A549 (cell line): Measurements from ENCODE around the gene FBXL7. TPM values are rescaled to one million over a fixed set of nuclear protein-coding genes. Genes with fewer than 3 reads are reported as not detected.

Experiments used
- ATAC-seq, 2 experiments: fragments of 200-7000 bp in 1 of 2; fragments of >200 bp in 1 of 2; cut with Nextera tagmentation in 1 of 2; cut with Tn5 transposase in 1 of 2; 3 replicates each; pipeline versions ENCODE4 v1.8.0 to v1.9.1; 2018 to 2020; ENCODE audit warnings: mild to moderate bottlenecking in 1 of 2, moderate library complexity in 1 of 2
- CTCF ChIA-PET: fragments of 300-600 bp; sonication (Branson Sonifier 250); formaldehyde crosslinking; extraction: SDS; loops from one replicate; lab custom pipeline; 2021; ENCODE audit warnings: antibody characterized with exemption, inconsistent platforms; lab: Yijun Ruan, JAX
- POLR2A ChIA-PET: fragments of 350-600 bp; formaldehyde crosslinking; extraction: SDS; loops from one replicate; lab custom pipeline; 2021; ENCODE audit warnings: antibody characterized with exemption, inconsistent platforms; lab: Yijun Ruan, JAX
- DNase-seq, 2 experiments: peaks; one replicate each; pipeline versions ENCODE4 v3.0.0 to v3.0.0-alpha.2; 2011 to 2016; ENCODE audit warnings: low read depth in 1 of 2, low spot score in 1 of 2
- FAIRE-seq: peaks from 2 replicates; lab custom pipeline; 2011; peaks lifted over from hg19 to GRCh38; lab: Jason Lieb, UNC
- H3K27ac ChIP-seq, 2 experiments: fragments of >200 bp; sonication (Bioruptor Twin); formaldehyde crosslinking; 3 replicates each; pipeline ENCODE4 v1.5.1; 2016 to 2017
- H3K4me1 ChIP-seq: fragments of >200 bp; sonication (Bioruptor Twin); formaldehyde crosslinking; 3 replicates; pipeline ENCODE4 v1.6.1; 2016
- H3K4me2 ChIP-seq: fragments of >200 bp; sonication (Bioruptor Twin); formaldehyde crosslinking; 3 replicates; pipeline ENCODE4 v1.6.1; 2016
- H3K4me3 ChIP-seq: fragments of >200 bp; sonication (Bioruptor Twin); formaldehyde crosslinking; 3 replicates; pipeline ENCODE4 v1.5.1; 2016
- H3K9me3 ChIP-seq: fragments of >200 bp; sonication (Bioruptor Twin); formaldehyde crosslinking; 3 replicates; pipeline ENCODE4 v1.6.1; 2016
- CHD2 ChIP-seq: fragments of 150-350 bp; IDR thresholded peaks from 2 replicates; pipeline ENCODE4 v1.6.1; 2014; ENCODE audit warnings: low read length; ENCODE audit not compliant: partially characterized antibody
- EHMT2 ChIP-seq: fragments of 200-600 bp; sonication (generic); IDR thresholded peaks from 2 replicates; pipeline ENCODE4 v1.6.1; 2016; ENCODE audit warnings: antibody characterized with exemption, low read depth, mild to moderate bottlenecking, moderate library complexity
- EP300 ChIP-seq, 2 experiments: fragments of >200 bp; sonication (Bioruptor Twin); formaldehyde crosslinking; IDR thresholded peaks; 2 replicates in 1 of 2; 3 replicates in 1 of 2; pipeline ENCODE4 v1.6.1; 2016 to 2017
- ESRRA ChIP-seq: fragments of 150-350 bp; IDR thresholded peaks from 2 replicates; pipeline ENCODE4 v1.6.1; 2014; ENCODE audit warnings: mild to moderate bottlenecking, low read length, borderline replicate concordance
- FOSB ChIP-seq: fragments of 250-450 bp; sonication (Bioruptor Pico); IDR thresholded peaks from 2 replicates; pipeline ENCODE4 v1.5.0; 2020; ENCODE audit warnings: mild to moderate bottlenecking, moderate library complexity
- FOXS1 ChIP-seq: fragments of 250-450 bp; sonication (Bioruptor Pico); IDR thresholded peaks from 2 replicates; pipeline ENCODE4 v1.5.0; 2020; ENCODE audit warnings: mild to moderate bottlenecking, moderate library complexity
- HDAC2 ChIP-seq: fragments of 200-600 bp; sonication (generic); IDR thresholded peaks from 2 replicates; pipeline ENCODE4 v1.6.1; 2016
- HOXA7 ChIP-seq: fragments of 250-450 bp; sonication (Bioruptor Pico); IDR thresholded peaks from 2 replicates; pipeline ENCODE4 v1.5.0; 2020; ENCODE audit warnings: mild to moderate bottlenecking, moderate library complexity
- KDM5A ChIP-seq: fragments of 200-600 bp; sonication (generic); IDR thresholded peaks from 2 replicates; pipeline ENCODE4 v1.6.1; 2016; ENCODE audit warnings: antibody characterized with exemption, mild to moderate bottlenecking
- MAZ ChIP-seq: fragments of 150-350 bp; IDR thresholded peaks from 2 replicates; pipeline ENCODE4 v1.6.1; 2014; ENCODE audit warnings: antibody characterized with exemption, low read depth, low read length, borderline replicate concordance
- RARB ChIP-seq: fragments of 250-450 bp; sonication (Bioruptor Pico); IDR thresholded peaks from 2 replicates; pipeline ENCODE4 v1.8.0; 2021; ENCODE audit warnings: mild to moderate bottlenecking, moderate library complexity
- RFX5 ChIP-seq: fragments of 450-650 bp; IDR thresholded peaks from 2 replicates; pipeline ENCODE4 v1.7.1; 2014; ENCODE audit warnings: antibody characterized with exemption, mild to moderate bottlenecking, moderate library complexity
- RNF2 ChIP-seq: fragments of 200-600 bp; sonication (generic); IDR thresholded peaks from 2 replicates; pipeline ENCODE4 v1.6.1; 2016; ENCODE audit warnings: low read depth, mild to moderate bottlenecking, antibody characterized with exemption, moderate library complexity, borderline replicate concordance
- SMC3 ChIP-seq: fragments of >200 bp; sonication (Bioruptor Twin); formaldehyde crosslinking; IDR thresholded peaks from 3 replicates; pipeline ENCODE4 v1.6.1; 2018; ENCODE audit warnings: inconsistent platforms
- SREBF2 ChIP-seq: fragments of 450-650 bp; IDR thresholded peaks from 2 replicates; pipeline ENCODE4 v1.6.1; 2014; ENCODE audit warnings: mild to moderate bottlenecking, moderate library complexity
- USF2 ChIP-seq: fragments of 450-650 bp; IDR thresholded peaks from 2 replicates; pipeline ENCODE4 v1.6.1; 2014; ENCODE audit warnings: antibody characterized with exemption
- ZC3H11A ChIP-seq: fragments of 450-650 bp; IDR thresholded peaks from 2 replicates; pipeline ENCODE4 v1.6.1; 2014; ENCODE audit warnings: antibody characterized with exemption, mild to moderate bottlenecking
- ZFP36 ChIP-seq: fragments of 450-650 bp; IDR thresholded peaks from 2 replicates; pipeline ENCODE4 v1.6.1; 2014; ENCODE audit warnings: borderline replicate concordance; ENCODE audit not compliant: partially characterized antibody
- ZNF302 ChIP-seq: fragments of 250-450 bp; sonication (Bioruptor Pico); IDR thresholded peaks from 2 replicates; pipeline ENCODE4 v1.9.0; 2021; ENCODE audit warnings: inconsistent platforms, mild to moderate bottlenecking, moderate library complexity
- ZSCAN20 ChIP-seq: fragments of 250-450 bp; sonication (Bioruptor Pico); IDR thresholded peaks from 2 replicates; pipeline ENCODE4 v1.8.0; 2022; ENCODE audit warnings: mild to moderate bottlenecking, moderate library complexity
- WGBS: methylation state at CpG from one replicate; pipeline ENCODE4 v1.1.6; 2017; ENCODE audit errors: missing lambda C conversion rate; 5-methylcytosine and 5-hydroxymethylcytosine counted together
- polyA plus RNA-seq, 4 experiments: library from polyadenylated mRNA; depleted of rRNA in 3 of 4; stranded (reverse); fragments of >200 nt; fragmentation: RNase III in 1 of 4; extraction: RNeasy Plus Mini Kit Qiagen cat#74134 plus additional on column Dnase treatment in 1 of 4; gene quantifications; 2 replicates in 3 of 4; 3 replicates in 1 of 4; pipeline ENCODE4 v1.2.3, GENCODE V29; 2011 to 2017
- TF ChIP-seq, protein P1 (sequence below): fragments of 200-600 bp; sonication (generic); IDR thresholded peaks from 2 replicates; pipeline ENCODE4 v1.6.1; 2016; ENCODE audit warnings: antibody characterized with exemption, mild to moderate bottlenecking, moderate library complexity
- TF ChIP-seq, protein P2 (sequence below): fragments of >200 bp; sonication (Bioruptor Twin); formaldehyde crosslinking; IDR thresholded peaks from 3 replicates; pipeline ENCODE4 v1.6.1; 2016
- TF ChIP-seq, protein P3 (sequence below): fragments of >200 bp; sonication (Bioruptor Twin); formaldehyde crosslinking; IDR thresholded peaks from 3 replicates; pipeline ENCODE4 v1.5.1; 2016

The FBXL7 gene
- polyA plus RNA-seq, 2 of the 4 experiments (the other 2 are of a cell fraction), result 0.90 to 1.7 TPM

DNA sequence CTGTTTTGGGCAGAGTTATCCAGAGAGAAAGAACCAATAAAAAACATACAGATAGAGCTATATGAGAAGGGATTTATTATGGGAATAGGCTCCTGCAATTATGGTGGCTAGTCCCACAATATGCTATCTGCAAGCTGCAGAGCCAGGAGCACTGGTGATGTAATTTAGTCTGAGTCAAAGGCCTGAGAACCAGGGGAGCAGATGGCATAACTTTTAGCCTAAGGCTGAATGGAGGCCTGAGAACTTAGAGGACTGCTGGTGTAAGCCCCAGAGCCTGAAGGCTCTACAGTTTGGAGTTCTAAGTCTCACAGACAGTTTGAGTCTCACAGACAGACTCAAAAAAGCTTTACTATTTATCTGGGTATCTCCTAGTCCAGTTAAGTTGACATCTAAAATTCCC lies 263.8 kb downstream of the FBXL7 start:
- DNase-seq (no peak), FAIRE-seq (no peak)

GRCh38 chr5:15768936-15769335 lies 269.0 kb downstream of the FBXL7 start:
- no peak for ATAC-seq
- POLR2A ChIA-PET, result no interaction called here
- no peak overlapping the region for H3K4me2 ChIP-seq

More for the DNA sequence above, 263.8 kb downstream of the FBXL7 start:
- no peak for ATAC-seq
- no peak overlapping the region for H3K4me3 ChIP-seq
- no peak for TF ChIP-seq RNF2
- TF ChIP-seq SREBF2, result no peak
- TF ChIP-seq, protein P1, sequence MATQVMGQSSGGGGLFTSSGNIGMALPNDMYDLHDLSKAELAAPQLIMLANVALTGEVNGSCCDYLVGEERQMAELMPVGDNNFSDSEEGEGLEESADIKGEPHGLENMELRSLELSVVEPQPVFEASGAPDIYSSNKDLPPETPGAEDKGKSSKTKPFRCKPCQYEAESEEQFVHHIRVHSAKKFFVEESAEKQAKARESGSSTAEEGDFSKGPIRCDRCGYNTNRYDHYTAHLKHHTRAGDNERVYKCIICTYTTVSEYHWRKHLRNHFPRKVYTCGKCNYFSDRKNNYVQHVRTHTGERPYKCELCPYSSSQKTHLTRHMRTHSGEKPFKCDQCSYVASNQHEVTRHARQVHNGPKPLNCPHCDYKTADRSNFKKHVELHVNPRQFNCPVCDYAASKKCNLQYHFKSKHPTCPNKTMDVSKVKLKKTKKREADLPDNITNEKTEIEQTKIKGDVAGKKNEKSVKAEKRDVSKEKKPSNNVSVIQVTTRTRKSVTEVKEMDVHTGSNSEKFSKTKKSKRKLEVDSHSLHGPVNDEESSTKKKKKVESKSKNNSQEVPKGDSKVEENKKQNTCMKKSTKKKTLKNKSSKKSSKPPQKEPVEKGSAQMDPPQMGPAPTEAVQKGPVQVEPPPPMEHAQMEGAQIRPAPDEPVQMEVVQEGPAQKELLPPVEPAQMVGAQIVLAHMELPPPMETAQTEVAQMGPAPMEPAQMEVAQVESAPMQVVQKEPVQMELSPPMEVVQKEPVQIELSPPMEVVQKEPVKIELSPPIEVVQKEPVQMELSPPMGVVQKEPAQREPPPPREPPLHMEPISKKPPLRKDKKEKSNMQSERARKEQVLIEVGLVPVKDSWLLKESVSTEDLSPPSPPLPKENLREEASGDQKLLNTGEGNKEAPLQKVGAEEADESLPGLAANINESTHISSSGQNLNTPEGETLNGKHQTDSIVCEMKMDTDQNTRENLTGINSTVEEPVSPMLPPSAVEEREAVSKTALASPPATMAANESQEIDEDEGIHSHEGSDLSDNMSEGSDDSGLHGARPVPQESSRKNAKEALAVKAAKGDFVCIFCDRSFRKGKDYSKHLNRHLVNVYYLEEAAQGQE, result no peak
- TF ChIP-seq EP300 (IDR thresholded peaks at IDR 0.05), result no peak
- no peak for TF ChIP-seq FOXS1 (CRISPR knock-in tag)
- TF ChIP-seq, all 56 proteins: peak for 0
- Histone ChIP-seq H3K27ac (no peak overlapping the region), H3K9me3 (no peaks in the 10 kb centered on the region), H3K4me1 (no peaks in the 10 kb centered on the region), H3K4me2 (no peak overlapping the region)
- ChIA-PET CTCF (no interaction called here), POLR2A (no interaction called here)

More at GRCh38 chr5:15768936-15769335, 269.0 kb downstream of the FBXL7 start:
- Histone ChIP-seq H3K27ac (no peak overlapping the region), H3K4me1 (no peaks in the 10 kb centered on the region), H3K4me3 (no peak overlapping the region), H3K9me3 (no peaks in the 10 kb centered on the region)
- WGBS, result 35% methylated on average over 3 of the region's 3 CpGs
- TF ChIP-seq HOXA7 (CRISPR knock-in tag) (no peak), CHD2 (no peak), RARB (CRISPR knock-in tag) (no peak), RNF2 (no peak), KDM5A (no peak), HDAC2 (no peak), ZFP36 (no peak), ZSCAN20 (CRISPR knock-in tag) (no peak), ZC3H11A (no peak), MAZ (no peak), ZNF302 (CRISPR knock-in tag) (no peak), EHMT2 (no peak), ESRRA (no peak), RFX5 (no peak), FOSB (CRISPR knock-in tag) (no peak), USF2 (no peak), SMC3 (no peak)
- TF ChIP-seq, protein P2, sequence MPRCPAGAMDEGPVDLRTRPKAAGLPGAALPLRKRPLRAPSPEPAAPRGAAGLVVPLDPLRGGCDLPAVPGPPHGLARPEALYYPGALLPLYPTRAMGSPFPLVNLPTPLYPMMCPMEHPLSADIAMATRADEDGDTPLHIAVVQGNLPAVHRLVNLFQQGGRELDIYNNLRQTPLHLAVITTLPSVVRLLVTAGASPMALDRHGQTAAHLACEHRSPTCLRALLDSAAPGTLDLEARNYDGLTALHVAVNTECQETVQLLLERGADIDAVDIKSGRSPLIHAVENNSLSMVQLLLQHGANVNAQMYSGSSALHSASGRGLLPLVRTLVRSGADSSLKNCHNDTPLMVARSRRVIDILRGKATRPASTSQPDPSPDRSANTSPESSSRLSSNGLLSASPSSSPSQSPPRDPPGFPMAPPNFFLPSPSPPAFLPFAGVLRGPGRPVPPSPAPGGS, result no peak
- TF ChIP-seq, protein P3, sequence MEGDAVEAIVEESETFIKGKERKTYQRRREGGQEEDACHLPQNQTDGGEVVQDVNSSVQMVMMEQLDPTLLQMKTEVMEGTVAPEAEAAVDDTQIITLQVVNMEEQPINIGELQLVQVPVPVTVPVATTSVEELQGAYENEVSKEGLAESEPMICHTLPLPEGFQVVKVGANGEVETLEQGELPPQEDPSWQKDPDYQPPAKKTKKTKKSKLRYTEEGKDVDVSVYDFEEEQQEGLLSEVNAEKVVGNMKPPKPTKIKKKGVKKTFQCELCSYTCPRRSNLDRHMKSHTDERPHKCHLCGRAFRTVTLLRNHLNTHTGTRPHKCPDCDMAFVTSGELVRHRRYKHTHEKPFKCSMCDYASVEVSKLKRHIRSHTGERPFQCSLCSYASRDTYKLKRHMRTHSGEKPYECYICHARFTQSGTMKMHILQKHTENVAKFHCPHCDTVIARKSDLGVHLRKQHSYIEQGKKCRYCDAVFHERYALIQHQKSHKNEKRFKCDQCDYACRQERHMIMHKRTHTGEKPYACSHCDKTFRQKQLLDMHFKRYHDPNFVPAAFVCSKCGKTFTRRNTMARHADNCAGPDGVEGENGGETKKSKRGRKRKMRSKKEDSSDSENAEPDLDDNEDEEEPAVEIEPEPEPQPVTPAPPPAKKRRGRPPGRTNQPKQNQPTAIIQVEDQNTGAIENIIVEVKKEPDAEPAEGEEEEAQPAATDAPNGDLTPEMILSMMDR, result no peak
- FAIRE-seq, result no peak
- CTCF ChIA-PET, result no interaction called here
- no peak for DNase-seq
